Heart left ventricle (tissue), 13 donors: ENCODE results near the gene CCDC74B.

Source experiments
- POLR2A ChIP-seq, 2 donors: fragments of 450-650 bp; IDR thresholded peaks; one replicate each; pipeline ENCODE4 v1.6.1; 2017; ENCODE audit warnings: antibody characterized with exemption in 2 of 2, mild to moderate bottlenecking in 2 of 2, moderate library complexity in 2 of 2
- TF ChIP-seq, protein P1 (sequence below), 12 donors: fragments of 200-600 bp; sonication (generic) in 4 of 12; IDR thresholded peaks; one replicate each; pipeline versions ENCODE4 v1.5.0 to v1.8.0; 2018 to 2022; ENCODE audit warnings: antibody characterized with exemption in 12 of 12, mild to moderate bottlenecking in 5 of 12
- donor health status: ischemic (EF 13 %, LVEDD 7.1; RV severe dilation, severe dysfunction).
- donor health status: DM: no; HTN: yes; CAD: no.
- donor health status: DM: no; HTN: no; CAD: no.
- donor health status: ischemic (EF 25% LVEDD 6.9; RV normal size, moderate dysfunction).
- donor health status: ischemic (EF 25% LVEDD 5.7; RV mildly dilated, moderate dysfunction).
- donor health status: ischemic (EF 35%, LVEDD 5.7; RV mildly dilated, moderate dysfunction).
- donor health status: nonischemic (EF 11% LVEDD 7.7; RV severe dilation, severe dysfunction).
- donor health status: DM: yes; HTN: yes; CAD: no.
- donor health status: PGD.
- donor health status: ischemic (EF 29% LVEDD 5.4; RV normal size, mild dysfunction).
- donor health status: nonischemic (EF 23%, LVEDD 6.1; RV moderate dilation, normal function).

DNA sequence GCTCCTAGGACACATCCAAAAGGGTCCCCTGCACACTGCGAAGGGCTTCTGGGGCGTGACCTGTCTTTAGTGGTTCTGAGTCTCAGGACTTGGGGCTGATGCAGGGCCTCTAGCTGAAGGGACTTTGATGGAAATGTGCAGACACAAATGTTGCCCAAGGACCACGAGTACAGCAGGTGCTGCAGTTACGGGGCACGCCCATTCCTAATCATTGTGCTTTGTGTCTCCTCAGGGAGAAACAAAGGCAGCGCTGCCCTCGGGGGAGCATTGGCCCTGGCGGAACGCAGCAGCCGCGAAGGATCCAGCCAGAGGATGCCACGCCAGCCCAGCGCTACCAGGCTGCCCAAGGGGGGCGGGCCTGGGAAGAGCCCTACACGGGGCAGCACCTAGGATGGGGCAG lies 45.3 kb upstream of the CCDC74B start:
- TF ChIP-seq, protein P1, sequence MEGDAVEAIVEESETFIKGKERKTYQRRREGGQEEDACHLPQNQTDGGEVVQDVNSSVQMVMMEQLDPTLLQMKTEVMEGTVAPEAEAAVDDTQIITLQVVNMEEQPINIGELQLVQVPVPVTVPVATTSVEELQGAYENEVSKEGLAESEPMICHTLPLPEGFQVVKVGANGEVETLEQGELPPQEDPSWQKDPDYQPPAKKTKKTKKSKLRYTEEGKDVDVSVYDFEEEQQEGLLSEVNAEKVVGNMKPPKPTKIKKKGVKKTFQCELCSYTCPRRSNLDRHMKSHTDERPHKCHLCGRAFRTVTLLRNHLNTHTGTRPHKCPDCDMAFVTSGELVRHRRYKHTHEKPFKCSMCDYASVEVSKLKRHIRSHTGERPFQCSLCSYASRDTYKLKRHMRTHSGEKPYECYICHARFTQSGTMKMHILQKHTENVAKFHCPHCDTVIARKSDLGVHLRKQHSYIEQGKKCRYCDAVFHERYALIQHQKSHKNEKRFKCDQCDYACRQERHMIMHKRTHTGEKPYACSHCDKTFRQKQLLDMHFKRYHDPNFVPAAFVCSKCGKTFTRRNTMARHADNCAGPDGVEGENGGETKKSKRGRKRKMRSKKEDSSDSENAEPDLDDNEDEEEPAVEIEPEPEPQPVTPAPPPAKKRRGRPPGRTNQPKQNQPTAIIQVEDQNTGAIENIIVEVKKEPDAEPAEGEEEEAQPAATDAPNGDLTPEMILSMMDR (IDR thresholded peaks at IDR 0.05): no peak
- TF ChIP-seq POLR2A (IDR thresholded peaks at IDR 0.05): no peak
